Natural killer cell (primary cell): ENCODE data around the gene TACC3. TPM values are rescaled to one million over a fixed set of nuclear protein-coding genes. Genes with fewer than 3 reads are reported as not detected.

Experiments
- ATAC-seq, 3 donors: fragments of 150-1000 bp in 2 of 3; fragments of 200-7000 bp in 1 of 3; cut with Tn5 transposase; 1 replicate in 1 of 3; 2 replicates in 2 of 3; pipeline ENCODE4 v1.10.0; 2021; ENCODE audit warnings: mild to moderate bottlenecking in 2 of 3, moderate library complexity in 2 of 3
- DNase-seq, 2 donors: peaks; one replicate each; pipeline versions ENCODE4 v3.0.0 to v3.0.0-alpha.2; 2013 to 2021; ENCODE audit warnings: mixed read lengths in 1 of 2
- H3K27ac ChIP-seq: one replicate; pipeline ENCODE4 v1.5.1; 2013; ENCODE audit warnings: mild to moderate bottlenecking, low read length
- H3K27me3 ChIP-seq: one replicate; pipeline ENCODE4 v1.6.1; 2013; ENCODE audit warnings: low read length; ENCODE audit not compliant: control insufficient read depth, insufficient read depth
- H3K36me3 ChIP-seq: one replicate; pipeline ENCODE4 v1.6.1; 2013; ENCODE audit warnings: low read length; ENCODE audit not compliant: control insufficient read depth, insufficient read depth
- H3K4me1 ChIP-seq: one replicate; pipeline ENCODE4 v1.6.1; 2013; ENCODE audit warnings: low read length; ENCODE audit not compliant: control insufficient read depth, insufficient read depth
- H3K4me3 ChIP-seq: one replicate; pipeline ENCODE4 v1.5.1; 2013; ENCODE audit warnings: low read length
- H3K9me3 ChIP-seq: one replicate; pipeline ENCODE4 v1.6.1; 2013; ENCODE audit warnings: low read length; ENCODE audit not compliant: control insufficient read depth, insufficient read depth
- H3K27ac Mint-ChIP-seq, 2 donors: one replicate each; pipeline ENCODE4 v1.8.0; 2022; ENCODE audit warnings: mild to moderate bottlenecking in 2 of 2, mixed read lengths in 2 of 2, moderate library complexity in 1 of 2
- H3K27me3 Mint-ChIP-seq, 2 donors: one replicate each; pipeline ENCODE4 v1.8.0; 2022; ENCODE audit warnings: low read depth in 2 of 2, mixed read lengths in 2 of 2
- H3K36me3 Mint-ChIP-seq: one replicate; pipeline ENCODE4 v1.8.0; 2022; ENCODE audit warnings: mixed read lengths
- H3K4me1 Mint-ChIP-seq, 2 donors: one replicate each; pipeline ENCODE4 v1.8.0; 2022; ENCODE audit warnings: mixed read lengths in 2 of 2
- H3K4me3 Mint-ChIP-seq: one replicate; pipeline ENCODE4 v1.8.0; 2022; ENCODE audit warnings: mild to moderate bottlenecking, moderate library complexity, mixed read lengths
- H3K9me3 Mint-ChIP-seq, 2 donors: one replicate each; pipeline ENCODE4 v1.8.0; 2022; ENCODE audit warnings: mixed read lengths in 2 of 2
- WGBS: methylation state at CpG from one replicate; pipeline ENCODE4 v1.1.7; 2013; ENCODE audit warnings: missing lambda C conversion rate; ENCODE audit not compliant: insufficient coverage; 5-methylcytosine and 5-hydroxymethylcytosine counted together
- intact Hi-C: fragments of 100-400 bp; cut with micrococcal nuclease; formaldehyde crosslinking; loops from one replicate; pipeline ENCODE4 v1.14.2; 2022
- total RNA-seq, 4 donors: library from RNA; stranded (reverse); fragments of 120-200 nt in 1 of 4; gene quantifications; one replicate each; pipeline versions ENCODE4 v1.2.3 to v1.2.4, GENCODE V29; 2013 to 2022
- TF ChIP-seq, protein P1 (sequence below): fragments of 200-600 bp; IDR thresholded peaks from one replicate; pipeline ENCODE4 v1.8.0; 2022; ENCODE audit warnings: antibody characterized with exemption

The TACC3 gene
- total RNA-seq, 3 donors from 2014 or later (not counting 1 experiment from before 2014, with no cell fraction given): 23.4 to 43.7 (median 32.5) TPM

GRCh38 chr4:1675136-1675801, 46.1 kb upstream of the TACC3 start:
- H3K9me3 ChIP-seq: no peaks in the 10 kb centered on the region
- no peak overlapping the region for H3K4me3 ChIP-seq
- Mint-ChIP-seq H3K27me3 (peaks cover 0 to 6% of the 10 kb centered on the region in 2 donors), H3K4me1 (no peaks in the 10 kb centered on the region), H3K36me3 (no peaks in the 10 kb centered on the region), H3K9me3 (no peaks in the 10 kb centered on the region), H3K27ac (no peak overlapping the region), H3K4me3 (no peak overlapping the region)
- 84% methylated on average over 19 of the region's 19 CpGs for WGBS
- no peak for ATAC-seq
- H3K27me3 ChIP-seq: no peaks in the 10 kb centered on the region
- H3K4me1 ChIP-seq: no peaks in the 10 kb centered on the region
- TF ChIP-seq, protein P1, sequence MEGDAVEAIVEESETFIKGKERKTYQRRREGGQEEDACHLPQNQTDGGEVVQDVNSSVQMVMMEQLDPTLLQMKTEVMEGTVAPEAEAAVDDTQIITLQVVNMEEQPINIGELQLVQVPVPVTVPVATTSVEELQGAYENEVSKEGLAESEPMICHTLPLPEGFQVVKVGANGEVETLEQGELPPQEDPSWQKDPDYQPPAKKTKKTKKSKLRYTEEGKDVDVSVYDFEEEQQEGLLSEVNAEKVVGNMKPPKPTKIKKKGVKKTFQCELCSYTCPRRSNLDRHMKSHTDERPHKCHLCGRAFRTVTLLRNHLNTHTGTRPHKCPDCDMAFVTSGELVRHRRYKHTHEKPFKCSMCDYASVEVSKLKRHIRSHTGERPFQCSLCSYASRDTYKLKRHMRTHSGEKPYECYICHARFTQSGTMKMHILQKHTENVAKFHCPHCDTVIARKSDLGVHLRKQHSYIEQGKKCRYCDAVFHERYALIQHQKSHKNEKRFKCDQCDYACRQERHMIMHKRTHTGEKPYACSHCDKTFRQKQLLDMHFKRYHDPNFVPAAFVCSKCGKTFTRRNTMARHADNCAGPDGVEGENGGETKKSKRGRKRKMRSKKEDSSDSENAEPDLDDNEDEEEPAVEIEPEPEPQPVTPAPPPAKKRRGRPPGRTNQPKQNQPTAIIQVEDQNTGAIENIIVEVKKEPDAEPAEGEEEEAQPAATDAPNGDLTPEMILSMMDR: no peak
- DNase-seq: no peak
- H3K27ac ChIP-seq: no peak overlapping the region
- intact Hi-C loops: no loop called here
- H3K36me3 ChIP-seq: no peaks in the 10 kb centered on the region

- intact Hi-C loops: no loop called here
- DNase-seq: no peak
- H3K27me3 Mint-ChIP-seq: peaks cover 0 to 6% of the 10 kb centered on the region in 2 donors
- Histone ChIP-seq H3K36me3 (no peaks in the 10 kb centered on the region), H3K27me3 (no peaks in the 10 kb centered on the region), H3K4me3 (no peak overlapping the region), H3K27ac (no peak overlapping the region), H3K9me3 (no peaks in the 10 kb centered on the region), H3K4me1 (no peaks in the 10 kb centered on the region)
- TF ChIP-seq, protein P1: no peak
- H3K4me1 Mint-ChIP-seq: no peaks in the 10 kb centered on the region
- H3K36me3 Mint-ChIP-seq: no peaks in the 10 kb centered on the region
- H3K27ac Mint-ChIP-seq: no peak overlapping the region
- ATAC-seq: no peak
- H3K4me3 Mint-ChIP-seq: no peak overlapping the region
- 84% methylated on average over 10 of the region's 10 CpGs for WGBS
- H3K9me3 Mint-ChIP-seq: no peaks in the 10 kb centered on the region
Observed at GRCh38 chr4:1675802-1676137, 45.6 kb upstream of the TACC3 start.

GRCh38 chr4:1676605-1677525, 44.5 kb upstream of the TACC3 start:
- H3K36me3 Mint-ChIP-seq: no peaks in the 10 kb centered on the region
- intact Hi-C loops: no loop called here
- no peaks in the 10 kb centered on the region for H3K9me3 ChIP-seq
- H3K4me3 Mint-ChIP-seq: no peak overlapping the region
- 73% methylated on average over 24 of the region's 25 CpGs for WGBS
- DNase-seq (no peak), ATAC-seq (no peak)
- H3K4me3 ChIP-seq: no peak overlapping the region
- no peaks in the 10 kb centered on the region for H3K27me3 ChIP-seq
- no peaks in the 10 kb centered on the region for H3K36me3 ChIP-seq
- no peaks in the 10 kb centered on the region for H3K9me3 Mint-ChIP-seq
- peaks cover 0 to 6% of the 10 kb centered on the region in 2 donors for H3K27me3 Mint-ChIP-seq
- TF ChIP-seq, protein P1: no peak
- H3K4me1 Mint-ChIP-seq: no peaks in the 10 kb centered on the region
- no peak overlapping the region for H3K27ac ChIP-seq
- H3K27ac Mint-ChIP-seq: no peak overlapping the region
- no peaks in the 10 kb centered on the region for H3K4me1 ChIP-seq
